H1 (cell line): ENCODE data around the gene FERMT1. TPM values are rescaled to one million over a fixed set of nuclear protein-coding genes. Genes with fewer than 3 reads are reported as not detected.

Experiments
- CTCF ChIA-PET: fragments of 300-600 bp; sonication (Branson Sonifier 250); formaldehyde crosslinking; loops from one replicate; lab custom pipeline; 2021; ENCODE audit not compliant: partially characterized antibody; lab: Charles Lee
- POLR2A ChIA-PET: fragments of 300-600 bp; sonication (Branson Sonifier 250); formaldehyde crosslinking; loops from one replicate; lab custom pipeline; 2021; ENCODE audit warnings: inconsistent platforms; ENCODE audit not compliant: partially characterized antibody; lab: Charles Lee
- DNase-seq, 2 experiments: peaks; one replicate each; pipeline versions ENCODE4 v3.0.0 to v3.0.0-alpha.2; 2010 to 2022; ENCODE audit warnings: low spot score in 2 of 2, low read depth in 1 of 2, mixed read lengths in 1 of 2
- FAIRE-seq: peaks from 2 replicates; lab custom pipeline; 2011; peaks lifted over from hg19 to GRCh38; lab: Jason Lieb, UNC
- H2AFZ ChIP-seq: 2 replicates; pipeline ENCODE4 v1.8.1; 2012; ENCODE audit warnings: low read length, inconsistent platforms
- H2AK5ac ChIP-seq: 2 replicates; pipeline ENCODE4 v1.6.1; 2013; ENCODE audit warnings: low read depth, low read length
- H2BK120ac ChIP-seq: replicated peaks from 2 replicates; pipeline ENCODE3; 2013; ENCODE audit warnings: low read depth, low read length, inconsistent platforms
- H2BK12ac ChIP-seq: 2 replicates; pipeline ENCODE4 v1.6.1; 2013; ENCODE audit warnings: low read depth, low read length
- H2BK15ac ChIP-seq: 2 replicates; pipeline ENCODE4 v1.6.1; 2013; ENCODE audit warnings: low read length
- H2BK20ac ChIP-seq: 2 replicates; pipeline ENCODE4 v1.6.1; 2013; ENCODE audit warnings: low read length
- H2BK5ac ChIP-seq: 2 replicates; pipeline ENCODE4 v1.6.1; 2013; ENCODE audit warnings: low read depth, low read length
- H3K14ac ChIP-seq: 2 replicates; pipeline ENCODE4 v1.6.1; 2013; ENCODE audit warnings: inconsistent platforms; ENCODE audit not compliant: insufficient read length
- H3K18ac ChIP-seq: 2 replicates; pipeline ENCODE4 v1.6.1; 2013; ENCODE audit warnings: low read length; ENCODE audit errors: extremely low read depth
- H3K23ac ChIP-seq: 2 replicates; pipeline ENCODE4 v1.6.1; 2013; ENCODE audit warnings: inconsistent platforms; ENCODE audit not compliant: insufficient read length
- H3K23me2 ChIP-seq: 2 replicates; pipeline ENCODE4 v1.6.1; 2013; ENCODE audit warnings: low read depth, low read length
- H3K27ac ChIP-seq: 2 replicates; pipeline ENCODE4 v1.6.1; 2011; ENCODE audit warnings: low read depth, low read length, inconsistent platforms
- H3K27me3 ChIP-seq, 4 experiments: replicated peaks in 1 of 4; 1 replicate in 1 of 4; 2 replicates in 3 of 4; pipeline versions ENCODE4 v1.6.1 to v1.8.1; 2011 to 2013; ENCODE audit warnings: low read length in 3 of 4, mild to moderate bottlenecking in 3 of 4, inconsistent platforms in 2 of 4, mixed read lengths in 2 of 4, moderate library complexity in 1 of 4; ENCODE audit not compliant: control insufficient read depth in 3 of 4, insufficient read depth in 3 of 4; ENCODE audit errors: extremely low read depth in 1 of 4
- H3K36me3 ChIP-seq, 4 experiments: 2 replicates each; pipeline versions ENCODE4 v1.6.1 to v1.8.1; 2011 to 2013; ENCODE audit warnings: mild to moderate bottlenecking in 4 of 4, low read length in 3 of 4, moderate library complexity in 2 of 4, control low read depth in 1 of 4, inconsistent platforms in 1 of 4; ENCODE audit not compliant: insufficient read depth in 4 of 4, control insufficient read depth in 2 of 4
- H3K4ac ChIP-seq: replicated peaks from 2 replicates; pipeline ENCODE3; 2013; ENCODE audit warnings: low read length, low read depth, mixed read lengths, inconsistent platforms; ENCODE audit not compliant: insufficient read length
- H3K4me1 ChIP-seq, 4 experiments: replicated peaks in 1 of 4; 1 replicate in 1 of 4; 2 replicates in 3 of 4; pipeline versions ENCODE4 v1.6.1 to v1.8.1; 2011 to 2013; ENCODE audit warnings: low read length in 3 of 4, inconsistent platforms in 2 of 4, mixed read lengths in 1 of 4; ENCODE audit not compliant: insufficient read depth in 4 of 4, control insufficient read depth in 3 of 4
- H3K4me2 ChIP-seq, 2 experiments: 2 replicates each; pipeline versions ENCODE4 v1.6.1 to v1.8.1; 2011 to 2013; ENCODE audit warnings: low read depth in 2 of 2, low read length in 2 of 2, control low read depth in 1 of 2, inconsistent platforms in 1 of 2, mild to moderate bottlenecking in 1 of 2; ENCODE audit not compliant: insufficient read depth in 1 of 2
- H3K4me3 ChIP-seq, 4 experiments: fragments of 200-600, 300-600 bp in 1 of 4; sonication (generic), shearing (Covaris generic), sonication (Bioruptor Twin) in 1 of 4; 2 replicates each; pipeline versions ENCODE4 v1.5.1 to v1.8.1; 2011 to 2016; ENCODE audit warnings: low read length in 4 of 4, low read depth in 3 of 4, control low read depth in 2 of 4, inconsistent platforms in 2 of 4, mild to moderate bottlenecking in 2 of 4, mixed read lengths in 1 of 4, moderate library complexity in 1 of 4; ENCODE audit not compliant: insufficient read depth in 2 of 4; ENCODE audit errors: extremely low read depth in 1 of 4
- H3K56ac ChIP-seq: replicated peaks from 2 replicates; pipeline ENCODE3; 2013; ENCODE audit warnings: low read depth, mild to moderate bottlenecking, mixed read lengths, low read length, inconsistent platforms; ENCODE audit not compliant: insufficient read length
- H3K79me1 ChIP-seq: 2 replicates; pipeline ENCODE4 v1.6.1; 2013; ENCODE audit warnings: low read depth, low read length, control low read depth
- H3K79me2 ChIP-seq, 2 experiments: 2 replicates each; pipeline versions ENCODE4 v1.6.1 to v1.8.1; 2012 to 2013; ENCODE audit warnings: low read length in 2 of 2, mild to moderate bottlenecking in 2 of 2, inconsistent platforms in 1 of 2; ENCODE audit not compliant: insufficient read depth in 2 of 2, control insufficient read depth in 1 of 2
- H3K9ac ChIP-seq, 4 experiments: replicated peaks in 1 of 4; 1 replicate in 1 of 4; 2 replicates in 3 of 4; pipeline versions ENCODE4 v1.6.1 to v1.8.1; 2011 to 2013; ENCODE audit warnings: low read depth in 3 of 4, low read length in 3 of 4, control low read depth in 2 of 4, mild to moderate bottlenecking in 2 of 4, moderate library complexity in 2 of 4, inconsistent platforms in 1 of 4; ENCODE audit errors: extremely low read depth in 1 of 4
- H3K9me3 ChIP-seq, 2 experiments: 2 replicates each; pipeline versions ENCODE4 v1.6.1 to v1.8.1; 2012 to 2013; ENCODE audit warnings: mild to moderate bottlenecking in 2 of 2, moderate library complexity in 2 of 2, control low read depth in 1 of 2, inconsistent platforms in 1 of 2, low read depth in 1 of 2, low read length in 1 of 2, mixed read lengths in 1 of 2; ENCODE audit not compliant: insufficient read depth in 2 of 2
- H4K20me1 ChIP-seq, 2 experiments: replicated peaks in 1 of 2; 2 replicates each; pipeline versions ENCODE3 to v1.8.1; 2011 to 2013; ENCODE audit warnings: inconsistent platforms in 2 of 2, low read length in 2 of 2, mild to moderate bottlenecking in 1 of 2; ENCODE audit not compliant: insufficient read depth in 2 of 2, control insufficient read depth in 1 of 2
- H4K5ac ChIP-seq: 2 replicates; pipeline ENCODE4 v1.6.1; 2013; ENCODE audit warnings: low read length, low read depth, mixed read lengths, inconsistent platforms; ENCODE audit not compliant: insufficient read length
- H4K8ac ChIP-seq: 2 replicates; pipeline ENCODE4 v1.8.0; 2013; ENCODE audit warnings: mild to moderate bottlenecking, moderate library complexity, low read length, inconsistent platforms; ENCODE audit not compliant: insufficient read depth; ENCODE audit errors: extremely low read depth
- H4K91ac ChIP-seq: replicated peaks from 2 replicates; pipeline ENCODE3; 2013; ENCODE audit warnings: low read length, mixed read lengths, inconsistent platforms; ENCODE audit not compliant: insufficient read length
- BCL11A ChIP-seq, 2 experiments: IDR thresholded peaks; one replicate each; pipeline ENCODE4 v1.6.1; 2011; ENCODE audit warnings: low read depth in 2 of 2, low read length in 2 of 2, mild to moderate bottlenecking in 2 of 2
- POLR2AphosphoS5 ChIP-seq: IDR thresholded peaks from 2 replicates; pipeline ENCODE4 v1.6.1; 2011; ENCODE audit warnings: low read depth, low read length
- WGBS, 2 experiments: shearing (Covaris generic) in 1 of 2; methylation state at CpG; one replicate each; pipeline versions ENCODE4 v1.1.6 to v1.1.7; 2013 to 2015; ENCODE audit warnings: low lambda C conversion rate in 2 of 2, mixed read lengths in 2 of 2, inconsistent platforms in 1 of 2, low coverage in 1 of 2, missing lambda C conversion rate in 1 of 2; ENCODE audit not compliant: insufficient replicate concordance in 2 of 2, insufficient coverage in 1 of 2, insufficient read length in 1 of 2; ENCODE audit errors: extremely low coverage in 1 of 2, missing lambda C conversion rate in 1 of 2; 5-methylcytosine and 5-hydroxymethylcytosine counted together
- polyA plus RNA-seq, 7 experiments: library from polyadenylated mRNA; depleted of rRNA in 3 of 7; stranded (reverse) in 5 of 7; unstranded in 2 of 7; fragments of >200 nt in 5 of 7; fragments of 200-250 nt in 2 of 7; gene quantifications; 1 replicate in 5 of 7; 2 replicates in 1 of 7; 4 replicates in 1 of 7; pipeline versions ENCODE4 v1.2.1 to v1.2.3, GENCODE V29; 2011 to 2013; ENCODE audit warnings: missing spikeins in 2 of 7, mixed read lengths in 2 of 7
- total RNA-seq: library from RNA; stranded (reverse); fragmentation: NEBNext Ultra II Directional; extraction: Animal tissue kit (Norgen Biotek cat#: 25700); gene quantifications from 2 replicates; pipeline ENCODE4 v1.2.1, GENCODE V29; 2021

FERMT1 gene
- total and polyA plus RNA-seq, 2 of the 8 experiments (the other 6 are each of a cell fraction or from before 2014, with no cell fraction given), result 4.2 to 17.8 TPM

DNA sequence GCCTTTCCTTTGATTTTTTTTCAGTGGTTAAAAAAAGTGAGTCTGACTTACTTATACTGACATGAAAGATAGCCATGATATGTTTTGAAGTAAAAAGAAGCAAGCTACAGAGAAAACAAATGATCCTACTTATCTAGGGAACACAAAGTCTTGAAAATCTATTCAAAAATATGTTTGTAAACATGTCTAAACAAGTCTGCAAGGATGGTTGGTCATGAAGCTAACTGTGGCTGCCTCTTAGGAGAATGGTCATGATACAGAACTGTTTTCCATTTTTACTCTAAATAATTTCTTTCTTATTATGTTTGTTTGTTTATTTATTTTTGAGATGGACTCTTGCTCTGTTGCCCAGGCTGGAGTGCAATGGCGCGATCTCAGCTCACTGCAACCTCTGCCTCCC, 21.5 kb downstream of the FERMT1 start:
- TF ChIP-seq POLR2AphosphoS5, result no peak
- no peak for TF ChIP-seq BCL11A (IDR thresholded peaks at IDR 0.05; ENCODE audit: low read depth in 2 of 2, low read length in 2 of 2)

More for the DNA sequence above, 21.5 kb downstream of the FERMT1 start:
- Histone ChIP-seq H3K4ac (no peak overlapping the region), H3K79me1 (no peaks in the 10 kb centered on the region), H2BK20ac (no peak overlapping the region), H3K23me2 (no peaks in the 10 kb centered on the region), H3K56ac (no peak overlapping the region), H3K36me3 (peaks cover 2 to 12% (median 2%) of the 10 kb centered on the region in 4 experiments; a peak in 5 of 8 replicates), H4K5ac (no peak overlapping the region), H4K8ac (no peak overlapping the region), H3K27ac (no peak overlapping the region), H3K4me2 (no peak overlapping the region), H2AK5ac (no peak overlapping the region), H3K27me3 (no peaks in the 10 kb centered on the region), H2BK12ac (no peak overlapping the region), H3K23ac (no peak overlapping the region), H2AFZ (no peak overlapping the region), H3K9me3 (no peaks in the 10 kb centered on the region), H3K14ac (no peak overlapping the region), H4K20me1 (no peaks in the 10 kb centered on the region), H2BK15ac (no peak overlapping the region), H3K4me3 (no peak overlapping the region), H3K4me1 (no peaks in the 10 kb centered on the region), H3K79me2 (no peaks in the 10 kb centered on the region), H2BK120ac (no peak overlapping the region), H4K91ac (no peak overlapping the region), H3K18ac (no peak overlapping the region), H3K9ac (no peak overlapping the region), H2BK5ac (no peak overlapping the region)
- CTCF ChIA-PET, result no interaction called here
- WGBS, 2 experiments, result 100% methylated on average over 2 of the region's 2 CpGs; no CpG with 5 or more reads in 1 of the 2 experiments
- no peak for DNase-seq
- POLR2A ChIA-PET, result no interaction called here
- no peak for FAIRE-seq
